Measurements from ENCODE around the gene USP4. TPM values are rescaled to one million over a fixed set of nuclear protein-coding genes. Genes with fewer than 3 reads are reported as not detected.
"Not testable (repeated sequence)": the region's sequence is repeated elsewhere in the genome, so short reads cannot be mapped to it uniquely, and the experiment has no call there.

The USP4 gene
- total and polyA plus RNA-seq, 2 experiments from 2014 or later: 16.9 to 20.3 TPM

- not testable (repeated sequence) for ATAC-seq; H3K4me1 ChIP-seq (ENCODE audit: insufficient read depth); DNase-seq (ENCODE audit: low spot score); H2AFZ ChIP-seq; H3K27me3 Mint-ChIP-seq (ENCODE audit: insufficient read depth, low read depth, poor library complexity); H3K4me1 Mint-ChIP-seq; H3K4me2 ChIP-seq; H3K36me3 ChIP-seq (ENCODE audit: insufficient read depth); H3K9me2 ChIP-seq (ENCODE audit: insufficient read depth); H3K27ac ChIP-seq (ENCODE audit: low read depth); H3K79me2 ChIP-seq (replicated peaks; ENCODE audit: insufficient read depth); H4K20me1 ChIP-seq (replicated peaks; ENCODE audit: insufficient read depth); H3K27ac Mint-ChIP-seq; H3F3A ChIP-seq (replicated peaks; ENCODE audit: low read depth); H3K27me3 ChIP-seq (ENCODE audit: insufficient read depth); H3K4me3 ChIP-seq; H3K4me3 Mint-ChIP-seq
- Mint-ChIP-seq H3K36me3 (ENCODE audit: low read depth) (peaks cover 17% of the 10 kb centered on the region), H3K9me3 (peaks cover 56% of the 10 kb centered on the region)
These were observed 111.0 kb downstream of the USP4 start for GRCh38 chr3:49228817-49229216.

Small RNA genes lying within 50 kb of the gene (microRNA-seq; reads per million reads assigned to microRNA genes)
- gene MIR4271: not detected

Small RNA genes lying within 50 kb of the gene (small RNA-seq; reads per million reads assigned to genes)
- gene AC121247.2 (ENCODE audit: low replicate concordance) (not detected), gene MIR4271 (ENCODE audit: low replicate concordance) (not detected), gene RF00019 (ENCODE audit: low replicate concordance) (not detected)

Other genes with a start within 250 kb of the USP4 start
- 114 and 149 TPM in 2 replicates for gene QRICH1, start 246.0 kb downstream of the USP4 start, total RNA-seq (2014; rRNA removed; shearing (Covaris generic))
- gene QRICH1, start 246.0 kb downstream of the USP4 start, polyA plus RNA-seq (2016; fragmentation: Nextera tagmentation; extraction: Ambion mirVana): 66.9 and 71.2 TPM in 2 replicates
- gene QARS1, start 235.3 kb downstream of the USP4 start, total RNA-seq (2014; rRNA removed; shearing (Covaris generic)): 301 and 373 TPM in 2 replicates
- gene QARS1, start 235.3 kb downstream of the USP4 start, polyA plus RNA-seq (2016; fragmentation: Nextera tagmentation; extraction: Ambion mirVana): 173 and 189 TPM in 2 replicates
- gene USP19, start 219.2 kb downstream of the USP4 start, total RNA-seq (2014; rRNA removed; shearing (Covaris generic)): 56.9 and 62.0 TPM in 2 replicates
- 13.2 and 14.0 TPM in 2 replicates for gene USP19, start 219.2 kb downstream of the USP4 start, polyA plus RNA-seq (2016; fragmentation: Nextera tagmentation; extraction: Ambion mirVana)
- 106 and 154 TPM in 2 replicates for gene LAMB2, start 207.0 kb downstream of the USP4 start, total RNA-seq (2014; rRNA removed; shearing (Covaris generic))
- gene LAMB2, start 207.0 kb downstream of the USP4 start, polyA plus RNA-seq (2016; fragmentation: Nextera tagmentation; extraction: Ambion mirVana): 71.0 and 71.3 TPM in 2 replicates
- 37.4 and 44.2 TPM in 2 replicates for gene CCDC71, start 173.7 kb downstream of the USP4 start, total RNA-seq (2014; rRNA removed; shearing (Covaris generic))
- 1.9 and 2.6 TPM in 2 replicates for gene CCDC71, start 173.7 kb downstream of the USP4 start, polyA plus RNA-seq (2016; fragmentation: Nextera tagmentation; extraction: Ambion mirVana)
- gene KLHDC8B, start 168.5 kb downstream of the USP4 start, total RNA-seq (2014; rRNA removed; shearing (Covaris generic)): 11.1 and 15.0 TPM in 2 replicates
- gene KLHDC8B, start 168.5 kb downstream of the USP4 start, polyA plus RNA-seq (2016; fragmentation: Nextera tagmentation; extraction: Ambion mirVana): 4.7 and 5.5 TPM in 2 replicates
- 2.4 and 5.4 TPM in 2 replicates for gene C3orf62, start 62.8 kb downstream of the USP4 start, total RNA-seq (2014; rRNA removed; shearing (Covaris generic))
- 1.6 and 3.3 TPM in 2 replicates for gene C3orf62, start 62.8 kb downstream of the USP4 start, polyA plus RNA-seq (2016; fragmentation: Nextera tagmentation; extraction: Ambion mirVana)
- gene GPX1, start 18.3 kb upstream of the USP4 start, total RNA-seq (2014; rRNA removed; shearing (Covaris generic)): 228 and 247 TPM in 2 replicates
- gene GPX1, start 18.3 kb upstream of the USP4 start, polyA plus RNA-seq (2016; fragmentation: Nextera tagmentation; extraction: Ambion mirVana): 394 and 404 TPM in 2 replicates
- 373 and 421 TPM in 2 replicates for gene RHOA, start 71.9 kb upstream of the USP4 start, total RNA-seq (2014; rRNA removed; shearing (Covaris generic))
- gene RHOA, start 71.9 kb upstream of the USP4 start, polyA plus RNA-seq (2016; fragmentation: Nextera tagmentation; extraction: Ambion mirVana): 234 and 248 TPM in 2 replicates
- 5.0 and 9.7 TPM in 2 replicates for gene TCTA, start 72.4 kb upstream of the USP4 start, total RNA-seq (2014; rRNA removed; shearing (Covaris generic))
- 3.9 and 4.0 TPM in 2 replicates for gene TCTA, start 72.4 kb upstream of the USP4 start, polyA plus RNA-seq (2016; fragmentation: Nextera tagmentation; extraction: Ambion mirVana)
- gene AMT, start 82.4 kb upstream of the USP4 start, total RNA-seq (2014; rRNA removed; shearing (Covaris generic)): 32.8 and 39.9 TPM in 2 replicates
- 34.1 and 35.6 TPM in 2 replicates for gene AMT, start 82.4 kb upstream of the USP4 start, polyA plus RNA-seq (2016; fragmentation: Nextera tagmentation; extraction: Ambion mirVana)
- gene NICN1, start 89.3 kb upstream of the USP4 start, total RNA-seq (2014; rRNA removed; shearing (Covaris generic)): 5.9 and 7.3 TPM in 2 replicates
- 2.8 and 4.2 TPM in 2 replicates for gene NICN1, start 89.3 kb upstream of the USP4 start, polyA plus RNA-seq (2016; fragmentation: Nextera tagmentation; extraction: Ambion mirVana)
- gene DAG1, start 130.2 kb upstream of the USP4 start, total RNA-seq (2014; rRNA removed; shearing (Covaris generic)): 152 and 167 TPM in 2 replicates
- gene DAG1, start 130.2 kb upstream of the USP4 start, polyA plus RNA-seq (2016; fragmentation: Nextera tagmentation; extraction: Ambion mirVana): 29.6 and 29.9 TPM in 2 replicates
- 5.1 and 5.4 TPM in 2 replicates for gene BSN, start 214.4 kb upstream of the USP4 start, total RNA-seq (2014; rRNA removed; shearing (Covaris generic))
- gene BSN, start 214.4 kb upstream of the USP4 start, polyA plus RNA-seq (2016; fragmentation: Nextera tagmentation; extraction: Ambion mirVana): 0.38 and 0.50 TPM in 2 replicates

Measured in GM23338 (cell line).